Vagina (tissue), 2 donors: ENCODE measurements around the gene NME5. TPM values are rescaled to one million over a fixed set of nuclear protein-coding genes. Genes with fewer than 3 reads are reported as not detected.

ENCODE experiments used
- DNase-seq, 2 donors: peaks; one replicate each; pipeline ENCODE4 v3.0.0-alpha.2; 2017; ENCODE audit errors: extremely low spot score in 2 of 2
- H3K27ac ChIP-seq: fragments of 200-600 bp; sonication (generic); one replicate; pipeline ENCODE4 v1.5.1; 2019
- H3K27me3 ChIP-seq: fragments of 200-600 bp; sonication (generic); one replicate; pipeline ENCODE4 v1.5.1; 2019
- H3K36me3 ChIP-seq, 2 donors: fragments of 200-600 bp; sonication (generic); one replicate each; pipeline ENCODE4 v1.5.1; 2017 to 2019
- H3K4me1 ChIP-seq: fragments of 200-600 bp; sonication (generic); one replicate; pipeline ENCODE4 v1.5.1; 2019
- H3K4me3 ChIP-seq, 2 donors: fragments of 200-600 bp; sonication (generic); 1 replicate in 1 of 2; 2 replicates in 1 of 2; pipeline ENCODE4 v1.5.1; 2016 to 2019
- H3K9me3 ChIP-seq: fragments of 200-600 bp; sonication (generic); one replicate; pipeline ENCODE4 v1.5.1; 2019
- POLR2A ChIP-seq, 2 donors: fragments of 450-650 bp; IDR thresholded peaks; one replicate each; pipeline ENCODE4 v1.6.1; 2017; ENCODE audit warnings: antibody characterized with exemption in 2 of 2, mild to moderate bottlenecking in 2 of 2, moderate library complexity in 2 of 2
- POLR2AphosphoS5 ChIP-seq, 2 donors: sonication (generic); formaldehyde crosslinking; IDR thresholded peaks; one replicate each; pipeline ENCODE4 v1.9.0; 2017; ENCODE audit warnings: antibody characterized with exemption in 2 of 2, mild to moderate bottlenecking in 2 of 2, low read depth in 1 of 2; ENCODE audit not compliant: insufficient read depth in 1 of 2
- intact Hi-C: fragments of 100-400 bp; cut with DNase I; formaldehyde crosslinking; loops from one replicate; pipeline ENCODE4 v1.15.1; 2023
- total RNA-seq: library from RNA; depleted of rRNA; stranded (reverse); fragments of >200 nt; gene quantifications from one replicate; pipeline ENCODE4 v1.2.3, GENCODE V29; 2016
- TF ChIP-seq, protein P1 (sequence below), 3 experiments: fragments of 450-650 bp in 2 of 3; fragments of 200-600 bp in 1 of 3; sonication (generic) in 1 of 3; IDR thresholded peaks; one replicate each; pipeline ENCODE4 v1.5.1; 2017 to 2019; ENCODE audit warnings: antibody characterized with exemption in 3 of 3, mild to moderate bottlenecking in 2 of 3, moderate library complexity in 2 of 3

NME5 gene
- total RNA-seq, 1 donor from 2014 or later: not detected

DNA sequence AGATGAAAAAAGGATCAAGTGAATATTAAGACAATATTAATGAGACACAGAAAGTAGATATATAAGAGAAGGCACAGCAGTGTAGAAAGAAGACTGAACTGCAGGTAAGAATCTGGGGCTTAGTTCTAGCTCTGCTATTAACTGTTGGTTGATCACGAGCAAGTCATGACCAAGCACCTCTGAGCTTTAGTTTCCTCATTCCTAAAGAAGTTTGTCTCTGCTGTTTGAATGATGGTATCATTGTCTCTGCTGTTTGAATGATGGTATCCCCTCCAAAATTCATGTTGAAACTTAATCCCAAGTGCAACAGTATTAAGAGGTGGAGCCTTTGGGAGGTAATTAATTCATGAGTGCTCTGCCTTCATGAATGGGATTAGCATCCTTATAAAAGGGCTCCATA lies 2.5 kb upstream of the NME5 start:
- no peaks in the 10 kb centered on the region for H3K9me3 ChIP-seq
- no peak overlapping the region for H3K27ac ChIP-seq
- H3K4me1 ChIP-seq: peaks cover 7% of the 10 kb centered on the region
- TF ChIP-seq POLR2AphosphoS5 (IDR thresholded peaks at IDR 0.05; ENCODE audit: insufficient read depth in 1 of 2, low read depth in 1 of 2) (no peak), POLR2A (IDR thresholded peaks at IDR 0.05) (no peak)
- TF ChIP-seq, protein P1, sequence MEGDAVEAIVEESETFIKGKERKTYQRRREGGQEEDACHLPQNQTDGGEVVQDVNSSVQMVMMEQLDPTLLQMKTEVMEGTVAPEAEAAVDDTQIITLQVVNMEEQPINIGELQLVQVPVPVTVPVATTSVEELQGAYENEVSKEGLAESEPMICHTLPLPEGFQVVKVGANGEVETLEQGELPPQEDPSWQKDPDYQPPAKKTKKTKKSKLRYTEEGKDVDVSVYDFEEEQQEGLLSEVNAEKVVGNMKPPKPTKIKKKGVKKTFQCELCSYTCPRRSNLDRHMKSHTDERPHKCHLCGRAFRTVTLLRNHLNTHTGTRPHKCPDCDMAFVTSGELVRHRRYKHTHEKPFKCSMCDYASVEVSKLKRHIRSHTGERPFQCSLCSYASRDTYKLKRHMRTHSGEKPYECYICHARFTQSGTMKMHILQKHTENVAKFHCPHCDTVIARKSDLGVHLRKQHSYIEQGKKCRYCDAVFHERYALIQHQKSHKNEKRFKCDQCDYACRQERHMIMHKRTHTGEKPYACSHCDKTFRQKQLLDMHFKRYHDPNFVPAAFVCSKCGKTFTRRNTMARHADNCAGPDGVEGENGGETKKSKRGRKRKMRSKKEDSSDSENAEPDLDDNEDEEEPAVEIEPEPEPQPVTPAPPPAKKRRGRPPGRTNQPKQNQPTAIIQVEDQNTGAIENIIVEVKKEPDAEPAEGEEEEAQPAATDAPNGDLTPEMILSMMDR (IDR thresholded peaks at IDR 0.05): no peak
- intact Hi-C loops: no loop called here
- H3K27me3 ChIP-seq: no peaks in the 10 kb centered on the region
- H3K4me3 ChIP-seq: no peak overlapping the region
- DNase-seq: no peak
- H3K36me3 ChIP-seq: no peaks in the 10 kb centered on the region

DNA sequence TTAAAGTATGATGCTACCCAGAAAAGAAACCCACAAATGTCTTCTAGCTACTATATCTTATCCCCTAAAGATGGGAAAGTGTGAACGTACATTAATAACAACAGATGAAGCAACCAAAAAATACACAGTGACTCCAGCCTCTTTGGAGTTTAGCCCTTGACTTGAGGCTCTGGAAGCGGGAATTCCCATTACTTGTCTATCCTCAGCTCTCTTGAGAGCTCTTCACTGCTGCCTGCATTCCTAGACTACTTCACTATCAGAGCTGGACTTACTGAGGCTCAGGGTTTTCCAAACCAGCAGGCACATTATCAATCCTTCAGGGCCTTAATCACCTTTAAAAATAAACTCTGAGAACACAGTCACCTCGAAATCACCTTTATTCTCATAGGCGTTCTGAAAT lies 1.0 kb upstream of the NME5 start:
- TF ChIP-seq POLR2A (IDR thresholded peaks at IDR 0.05) (no peak), POLR2AphosphoS5 (IDR thresholded peaks at IDR 0.05; ENCODE audit: insufficient read depth in 1 of 2, low read depth in 1 of 2) (no peak)
- TF ChIP-seq, protein P1 (IDR thresholded peaks at IDR 0.05): no peak
- intact Hi-C loops: no loop called here
- no peaks in the 10 kb centered on the region for H3K9me3 ChIP-seq
- no peaks in the 10 kb centered on the region for H3K27me3 ChIP-seq
- peaks cover 7% of the 10 kb centered on the region for H3K4me1 ChIP-seq
- H3K4me3 ChIP-seq: no peak overlapping the region
- no peak overlapping the region for H3K27ac ChIP-seq
- DNase-seq: no peak
- H3K36me3 ChIP-seq: no peaks in the 10 kb centered on the region

DNA sequence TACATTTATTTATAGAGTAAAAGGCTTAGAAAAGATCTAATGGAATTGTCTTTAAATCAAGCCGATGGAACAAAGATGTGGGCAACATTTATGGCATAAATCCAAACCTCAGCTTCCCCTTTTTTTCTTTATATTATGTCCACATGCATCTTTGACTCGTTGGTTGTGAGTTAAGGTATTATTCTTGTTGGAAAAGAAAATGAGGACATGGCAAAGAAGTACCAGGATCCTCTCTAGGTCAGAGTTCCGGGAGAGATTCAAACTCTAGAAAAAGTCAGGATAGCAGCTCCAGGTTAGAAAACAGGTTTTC lies 508 bp upstream of the NME5 start:
- Histone ChIP-seq H3K4me3 (no peak overlapping the region), H3K27ac (no peak overlapping the region), H3K27me3 (no peaks in the 10 kb centered on the region), H3K9me3 (no peaks in the 10 kb centered on the region), H3K4me1 (peaks cover 7% of the 10 kb centered on the region), H3K36me3 (no peaks in the 10 kb centered on the region)
- TF ChIP-seq, protein P1 (IDR thresholded peaks at IDR 0.05): no peak
- TF ChIP-seq POLR2AphosphoS5 (IDR thresholded peaks at IDR 0.05; ENCODE audit: insufficient read depth in 1 of 2, low read depth in 1 of 2): no peak
- TF ChIP-seq POLR2A (IDR thresholded peaks at IDR 0.05): no peak
- DNase-seq: no peak
- intact Hi-C loops: no loop called here

DNA sequence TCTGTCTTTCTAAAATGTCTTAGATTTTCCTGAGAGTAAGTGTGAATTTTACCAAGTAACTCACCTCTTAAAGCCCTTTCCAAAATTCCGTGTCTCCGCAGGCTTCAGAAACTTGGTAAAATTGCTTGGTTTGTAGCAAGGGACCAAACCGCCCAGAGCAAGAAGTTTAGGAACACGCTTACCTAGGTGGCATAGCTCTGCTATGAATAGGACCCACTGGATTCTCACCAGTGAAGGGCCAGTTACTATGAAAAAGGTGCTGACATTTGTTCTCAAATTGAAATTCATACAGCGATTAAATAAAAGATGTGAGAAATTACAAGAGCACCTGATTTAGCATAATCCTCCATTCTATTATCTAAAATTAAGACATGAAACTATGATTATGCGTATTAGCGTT lies 6.7 kb downstream of the NME5 start:
- no peak overlapping the region for H3K4me3 ChIP-seq
- DNase-seq: no peak
- intact Hi-C loops: loop anchor here (5.0 kb wide), 1 partner anchor 55 kb away; no protein-coding TSS in a partner anchor

GRCh38 chr5:138129347-138129746 lies 9.9 kb downstream of the NME5 start:
- no peaks in the 10 kb centered on the region for H3K36me3 ChIP-seq
- H3K27me3 ChIP-seq: no peaks in the 10 kb centered on the region
- H3K4me3 ChIP-seq: no peak overlapping the region
- no peaks in the 10 kb centered on the region for H3K4me1 ChIP-seq
- H3K9me3 ChIP-seq: no peaks in the 10 kb centered on the region
- TF ChIP-seq, protein P1 (IDR thresholded peaks at IDR 0.05): no peak
- TF ChIP-seq POLR2A (IDR thresholded peaks at IDR 0.05) (no peak), POLR2AphosphoS5 (IDR thresholded peaks at IDR 0.05; ENCODE audit: insufficient read depth in 1 of 2, low read depth in 1 of 2) (no peak)
- no peak for DNase-seq
- intact Hi-C loops: no loop called here
- no peak overlapping the region for H3K27ac ChIP-seq

More for the DNA sequence above, 6.7 kb downstream of the NME5 start:
- Histone ChIP-seq H3K27me3 (no peaks in the 10 kb centered on the region), H3K9me3 (no peaks in the 10 kb centered on the region), H3K36me3 (no peaks in the 10 kb centered on the region), H3K27ac (no peak overlapping the region), H3K4me1 (no peaks in the 10 kb centered on the region)
- TF ChIP-seq POLR2A (IDR thresholded peaks at IDR 0.05) (no peak), POLR2AphosphoS5 (IDR thresholded peaks at IDR 0.05; ENCODE audit: insufficient read depth in 1 of 2, low read depth in 1 of 2) (no peak)
- TF ChIP-seq, protein P1 (IDR thresholded peaks at IDR 0.05): no peak
